GM21423 (cell line): ENCODE data around the gene OMD.
A peak's percentile ranks its signal among the peaks of the same experiment; 100 is the strongest.

Experiments
- ATAC-seq: cut with Tn5 transposase; IDR thresholded peaks from one replicate; pipeline ENCODE4 v1.9.1; 2021; ENCODE audit warnings: mild to moderate bottlenecking, moderate library complexity; ENCODE audit not compliant: unreplicated experiment

The OMD gene, protein sequence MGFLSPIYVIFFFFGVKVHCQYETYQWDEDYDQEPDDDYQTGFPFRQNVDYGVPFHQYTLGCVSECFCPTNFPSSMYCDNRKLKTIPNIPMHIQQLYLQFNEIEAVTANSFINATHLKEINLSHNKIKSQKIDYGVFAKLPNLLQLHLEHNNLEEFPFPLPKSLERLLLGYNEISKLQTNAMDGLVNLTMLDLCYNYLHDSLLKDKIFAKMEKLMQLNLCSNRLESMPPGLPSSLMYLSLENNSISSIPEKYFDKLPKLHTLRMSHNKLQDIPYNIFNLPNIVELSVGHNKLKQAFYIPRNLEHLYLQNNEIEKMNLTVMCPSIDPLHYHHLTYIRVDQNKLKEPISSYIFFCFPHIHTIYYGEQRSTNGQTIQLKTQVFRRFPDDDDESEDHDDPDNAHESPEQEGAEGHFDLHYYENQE

DNA sequence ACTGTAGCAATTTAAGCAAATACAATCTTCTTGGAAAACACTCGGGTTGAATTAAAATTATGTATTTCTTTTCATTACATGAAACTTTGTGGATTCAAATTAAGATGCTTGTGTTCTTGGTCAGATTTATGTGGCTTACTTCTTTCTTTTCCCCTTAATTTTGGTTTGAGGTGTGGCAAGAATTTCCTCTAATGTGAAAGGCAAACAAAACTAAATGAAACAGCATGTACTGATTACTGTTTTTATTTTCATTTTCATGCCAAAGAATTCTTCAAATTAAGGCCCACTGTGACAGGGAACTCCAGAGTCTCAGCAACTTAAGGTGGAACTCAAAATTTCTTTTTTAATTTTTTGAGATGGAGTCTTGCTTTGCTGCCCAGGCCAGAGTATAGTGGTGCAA, at the start of gene OMD:
Gene OMD, minus strand, starts transcription at position 132 of the 400 bp plus-strand sequence. CDS start 6,913 bp downstream, outside the sequence.
- no peak for ATAC-seq

DNA sequence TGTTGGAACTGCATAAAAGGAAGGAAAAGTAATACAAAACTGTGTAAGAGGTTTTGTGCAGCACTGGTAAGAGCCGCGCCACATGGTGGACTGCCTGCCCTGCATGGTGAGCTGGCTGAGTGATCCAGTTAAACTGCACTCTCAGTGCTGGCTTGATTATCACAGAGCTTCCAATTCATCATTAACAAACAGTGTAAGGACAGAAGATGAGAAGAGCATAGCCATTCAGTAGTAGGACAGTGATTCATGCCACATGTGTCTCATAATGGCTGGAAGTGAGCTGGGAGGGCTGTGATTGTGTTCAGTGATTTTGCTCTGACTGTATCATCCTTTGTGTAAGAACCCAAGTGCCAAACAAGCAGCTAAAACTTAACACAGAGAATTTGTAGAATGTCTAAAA, 43.9 kb upstream of the OMD start:
- no peak for ATAC-seq

DNA sequence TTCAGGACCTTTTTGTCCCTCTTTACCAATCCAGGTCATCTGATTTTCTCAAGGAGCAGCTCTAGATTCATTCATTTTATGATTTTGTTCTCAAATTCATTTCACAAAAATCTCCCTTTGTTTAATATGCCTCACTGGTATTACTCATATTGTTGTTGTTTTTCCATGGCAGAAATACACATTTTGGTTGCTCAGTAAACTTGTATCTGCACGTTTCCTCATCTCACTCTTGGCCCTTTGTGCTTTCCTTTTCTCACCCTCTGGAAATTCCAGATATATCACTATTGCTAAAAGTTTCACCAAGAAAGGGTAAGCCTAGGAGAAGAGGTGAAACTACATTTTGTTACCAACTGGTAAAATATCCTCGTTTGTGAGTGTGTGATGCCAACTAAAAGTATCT, 43.2 kb upstream of the OMD start:
- no peak for ATAC-seq

DNA sequence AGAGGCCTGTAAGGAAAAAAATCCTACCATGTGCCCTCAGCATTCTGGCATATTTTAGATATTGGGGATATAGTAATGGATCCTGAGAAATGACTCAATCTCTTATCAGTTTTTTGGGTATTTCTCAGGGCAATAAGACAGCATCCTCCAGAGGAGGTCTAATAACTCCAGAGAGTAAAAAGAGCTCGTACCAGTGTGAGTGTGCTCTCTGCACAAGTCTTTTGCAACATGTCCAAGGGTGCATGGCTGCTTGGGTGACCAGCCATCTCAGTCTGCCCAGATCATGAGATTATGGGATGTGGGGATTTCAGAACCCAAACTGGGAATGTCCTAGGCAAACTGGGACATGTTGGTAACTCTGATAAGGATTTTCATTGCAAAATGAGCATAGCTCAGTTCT, 42.8 kb upstream of the OMD start:
- no peak for ATAC-seq

DNA sequence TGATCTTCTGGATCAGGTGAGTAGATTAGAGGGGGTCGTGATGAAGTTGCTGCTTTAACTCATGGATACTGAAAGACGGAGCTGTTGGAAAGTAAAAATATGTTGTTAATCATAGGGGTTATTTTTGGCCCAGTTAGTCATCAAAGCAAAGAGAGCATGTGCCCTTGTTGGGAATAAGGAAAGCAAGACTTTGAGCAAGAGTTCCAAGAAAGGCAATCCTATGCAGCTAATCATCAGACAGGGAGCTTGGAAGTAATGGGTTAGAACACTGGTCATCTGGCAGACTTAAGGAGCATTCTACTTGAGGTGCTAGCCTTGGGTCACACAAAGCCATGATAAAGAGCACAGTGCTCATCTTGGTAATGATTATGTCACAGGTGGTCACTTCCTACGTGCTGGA, 39.7 kb upstream of the OMD start:
- ATAC-seq: no peak

DNA sequence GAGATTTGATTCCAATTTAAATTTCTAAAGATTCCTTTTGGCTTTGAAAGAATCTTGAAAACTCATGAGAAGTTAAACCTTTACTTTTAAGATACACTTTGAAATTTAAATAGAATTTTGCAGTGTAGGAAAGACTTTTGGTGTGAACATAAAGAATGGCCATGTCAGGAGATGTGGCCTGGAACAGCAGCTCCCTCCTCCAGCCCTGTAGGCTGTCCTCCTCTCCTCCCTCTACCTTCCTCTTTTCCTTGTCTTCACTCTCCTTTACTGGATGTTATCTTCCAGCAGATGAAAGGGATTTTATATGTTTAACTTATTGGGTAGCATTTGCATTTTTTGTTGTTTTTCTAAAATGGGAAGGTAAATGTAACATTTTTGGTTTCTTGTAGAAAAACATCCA, 39.1 kb upstream of the OMD start:
- no peak for ATAC-seq

DNA sequence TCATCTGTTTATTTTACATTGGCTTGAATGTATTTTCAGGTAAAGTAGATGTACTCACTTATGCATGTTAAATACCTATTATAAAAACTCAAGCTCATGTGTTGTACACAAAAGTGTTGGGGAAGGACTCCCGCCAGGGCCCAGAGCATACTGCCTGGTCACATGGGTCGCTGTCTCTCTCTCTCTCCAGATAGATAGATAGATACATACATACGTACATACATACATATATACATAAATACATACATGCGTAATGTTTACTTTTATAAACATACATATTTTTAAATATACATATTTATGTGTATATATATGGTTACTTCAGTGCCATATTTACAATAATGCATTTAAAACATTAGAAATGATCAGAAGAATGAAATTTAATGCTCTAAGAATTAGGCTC, 33.3 kb upstream of the OMD start:
- ATAC-seq: no peak

DNA sequence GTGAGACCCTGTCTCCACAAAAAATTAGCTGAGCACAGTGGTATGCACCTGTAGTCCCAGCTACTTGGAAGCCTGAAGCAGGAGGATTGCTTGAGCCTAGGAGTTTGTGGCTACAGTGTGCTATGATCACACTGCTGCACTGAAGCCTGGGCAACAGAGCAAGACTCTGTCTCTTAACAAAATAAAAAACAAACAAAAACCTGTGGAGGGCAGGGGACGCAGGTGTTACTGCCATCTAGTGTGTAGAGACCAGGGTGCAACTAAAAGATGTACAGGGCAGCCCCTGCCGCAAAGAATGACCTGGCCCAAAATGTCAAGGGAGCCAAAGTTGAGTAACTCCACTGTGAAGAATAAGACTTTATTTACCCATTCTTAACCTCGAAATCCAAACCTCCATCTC, 30.9 kb upstream of the OMD start:
- ATAC-seq: no peak

DNA sequence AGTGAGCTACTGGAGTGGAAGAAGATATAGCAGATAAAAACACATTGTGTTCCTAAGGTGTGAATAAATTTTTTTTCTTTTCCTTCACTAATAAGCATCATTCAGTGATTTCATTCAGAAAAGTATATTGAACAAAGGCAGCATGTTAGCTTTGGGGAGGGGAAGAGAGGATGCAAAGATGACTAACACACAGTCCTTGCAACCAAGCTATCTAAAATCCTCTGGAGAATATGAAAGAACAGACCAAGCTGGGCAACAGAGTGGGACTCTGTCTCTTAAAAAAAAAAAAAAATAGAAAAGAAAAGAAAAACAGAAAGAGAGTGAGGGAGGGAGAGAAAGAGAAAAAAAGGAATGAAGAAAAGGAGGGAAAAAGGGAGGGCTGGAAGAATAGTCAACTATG, 22.3 kb upstream of the OMD start:
- no peak for ATAC-seq

DNA sequence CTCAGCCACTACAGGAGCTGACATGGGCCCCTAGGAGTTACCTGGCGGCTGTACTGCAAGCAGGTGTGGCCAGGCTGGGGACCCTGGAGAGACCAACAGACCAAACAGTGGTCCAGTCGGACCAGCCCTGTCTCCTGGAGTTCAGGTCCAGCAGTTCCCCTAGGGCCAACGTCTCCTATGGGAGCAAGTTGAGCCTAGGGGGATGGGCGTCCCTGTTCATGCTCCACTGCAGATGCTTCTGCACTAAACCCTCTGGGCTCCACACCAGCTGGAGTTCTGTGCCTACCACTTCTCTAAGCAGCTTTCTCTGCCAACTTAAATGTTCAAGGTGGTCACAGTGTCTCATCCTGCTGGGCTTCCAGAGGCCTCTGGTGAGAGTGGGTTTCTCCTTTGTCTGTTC, 20.6 kb upstream of the OMD start:
- no peak for ATAC-seq

DNA sequence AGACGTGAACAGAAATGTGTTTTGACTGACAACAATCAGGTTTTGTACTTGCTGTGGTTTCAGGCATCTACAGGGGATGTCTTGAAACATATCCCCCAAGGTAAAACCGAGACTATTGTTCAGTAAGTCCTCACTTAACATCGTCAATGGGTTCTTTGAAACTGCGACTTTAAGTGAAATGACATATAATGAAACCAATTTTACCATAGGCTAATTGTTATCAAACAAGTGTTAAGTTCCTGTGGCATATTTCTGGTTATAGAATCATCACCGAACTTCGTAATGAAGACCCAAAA, 16.4 kb upstream of the OMD start:
- ATAC-seq: peak; percentile 51

DNA sequence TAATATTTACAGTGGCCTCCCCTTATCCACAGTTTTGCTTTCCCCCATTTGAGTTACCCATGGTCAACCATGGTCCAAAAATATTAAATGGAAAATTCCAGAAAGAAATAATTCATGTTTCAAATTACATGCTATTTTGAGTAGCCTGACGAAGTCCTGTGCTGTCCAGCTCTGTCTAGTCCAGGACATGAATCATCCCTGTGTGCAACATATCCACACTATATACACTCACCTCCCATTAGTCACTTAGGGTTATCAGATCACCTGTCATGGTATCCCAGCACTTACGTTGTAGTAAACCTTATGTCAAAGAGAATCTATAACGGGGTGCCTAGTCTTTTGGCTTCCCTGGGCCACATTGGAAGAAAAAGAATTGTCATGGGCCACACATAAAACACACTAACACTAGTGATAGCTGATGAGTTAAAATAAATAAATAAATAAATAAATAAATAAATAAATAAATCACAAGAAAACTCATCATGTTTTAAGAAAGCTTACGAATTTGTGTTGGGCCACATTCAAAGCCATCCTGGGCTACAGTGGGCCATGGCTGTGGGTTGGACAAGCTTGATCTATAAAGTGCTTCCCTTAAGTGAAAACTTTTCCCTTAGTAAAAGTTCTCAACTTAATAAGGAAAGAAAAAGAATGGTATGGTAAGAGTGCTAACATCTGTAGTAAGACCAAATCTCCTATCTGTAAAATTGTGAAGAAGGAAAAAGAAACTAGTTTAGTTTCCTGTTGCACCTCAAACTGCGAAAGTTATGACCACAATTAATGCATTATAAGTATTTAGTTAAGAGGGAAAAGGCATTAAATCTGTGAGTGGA, 15.9 kb upstream of the OMD start:
- no peak for ATAC-seq

DNA sequence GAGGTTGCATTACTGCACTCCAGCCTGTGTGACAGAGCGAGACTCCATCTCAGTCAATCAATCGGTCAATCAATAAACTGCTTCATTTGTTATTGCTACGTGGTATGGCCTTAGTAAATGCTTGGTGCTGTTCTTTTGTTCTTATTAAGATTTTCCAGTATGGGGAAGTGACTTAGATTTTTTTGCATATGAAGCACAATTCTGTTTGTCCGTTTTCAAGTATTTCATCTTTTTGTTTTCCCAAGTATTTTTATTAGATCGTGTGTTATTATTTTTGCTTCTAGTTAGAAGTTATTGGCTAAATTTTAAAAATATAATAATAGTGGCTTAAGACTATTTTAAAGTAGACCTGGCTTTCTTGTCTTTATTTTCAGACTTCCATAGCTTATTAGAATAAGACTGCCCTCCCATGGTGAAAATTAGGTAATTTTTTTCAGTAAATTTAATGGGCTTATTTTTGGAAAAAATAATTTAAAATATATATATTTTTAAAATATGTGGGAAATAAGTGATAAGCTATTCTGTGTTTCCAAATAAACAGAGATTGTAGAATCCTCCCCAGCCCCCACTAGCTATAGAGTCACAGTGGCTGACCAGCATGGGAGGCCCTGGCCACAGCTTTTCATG, 14.7 kb upstream of the OMD start:
- ATAC-seq: no peak

DNA sequence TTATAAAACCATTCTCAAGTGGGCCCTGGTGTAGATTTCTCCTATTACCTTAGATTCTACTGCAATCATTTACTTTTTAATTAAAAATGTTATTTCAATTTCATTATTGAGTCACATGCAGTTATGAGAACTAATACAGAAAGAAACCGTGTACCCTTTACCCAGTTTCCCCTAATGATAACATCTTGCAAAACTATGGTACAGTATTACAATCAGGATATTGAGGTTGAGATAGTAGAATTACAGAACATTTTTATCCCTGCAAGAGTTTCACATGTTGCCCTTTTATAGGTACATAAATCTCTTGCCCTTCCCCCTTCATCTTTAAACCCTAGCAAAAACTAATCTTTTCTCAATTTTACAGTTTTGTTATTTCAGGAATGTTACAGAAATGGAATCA, 11.0 kb upstream of the OMD start:
- ATAC-seq: no peak

DNA sequence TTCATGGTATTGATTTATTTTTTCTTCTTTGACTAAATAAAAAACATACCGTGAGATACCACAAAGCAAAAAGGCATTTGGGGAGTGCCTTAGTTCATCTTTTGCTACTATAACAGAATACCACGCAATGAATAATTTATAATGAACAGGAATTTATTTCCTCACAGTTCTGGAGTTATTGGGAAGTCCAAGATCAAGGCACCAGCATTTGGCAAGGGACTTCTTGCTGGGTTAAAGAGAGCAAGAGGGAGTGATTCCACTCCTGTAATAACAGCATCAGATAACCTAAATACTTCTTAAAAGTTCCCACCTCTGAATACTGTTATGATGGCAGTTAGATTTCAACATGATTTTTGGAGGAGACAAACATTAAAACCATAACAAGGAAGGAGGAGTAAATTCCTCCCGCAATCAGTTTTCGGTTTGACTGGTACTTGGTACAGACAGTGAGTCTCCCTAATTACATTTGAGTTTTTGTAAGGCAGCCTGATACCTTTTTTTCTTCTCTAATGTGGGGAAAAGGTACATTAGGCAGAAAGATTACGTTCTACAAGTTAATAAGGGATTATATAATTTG, 8.8 kb upstream of the OMD start:
- ATAC-seq: no peak

DNA sequence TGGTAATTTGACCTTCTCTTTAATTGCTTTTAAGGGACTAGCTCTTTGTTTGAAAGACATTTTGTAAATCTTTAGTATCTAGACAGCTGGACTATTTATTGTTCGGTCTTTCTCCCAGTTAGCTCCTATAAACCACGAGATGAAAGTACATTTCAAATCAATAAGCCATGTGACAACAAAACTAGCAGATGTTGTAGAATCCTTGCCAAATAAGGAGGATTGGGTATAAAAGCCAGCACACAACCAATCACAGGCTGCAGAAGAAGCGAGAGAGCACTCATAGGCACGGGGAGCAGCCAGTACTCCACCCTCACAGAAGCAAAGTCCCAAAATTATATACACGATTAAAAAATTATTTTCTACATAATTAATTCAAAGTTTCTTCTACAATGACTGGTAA, 8.1 kb upstream of the OMD start:
- no peak for ATAC-seq

DNA sequence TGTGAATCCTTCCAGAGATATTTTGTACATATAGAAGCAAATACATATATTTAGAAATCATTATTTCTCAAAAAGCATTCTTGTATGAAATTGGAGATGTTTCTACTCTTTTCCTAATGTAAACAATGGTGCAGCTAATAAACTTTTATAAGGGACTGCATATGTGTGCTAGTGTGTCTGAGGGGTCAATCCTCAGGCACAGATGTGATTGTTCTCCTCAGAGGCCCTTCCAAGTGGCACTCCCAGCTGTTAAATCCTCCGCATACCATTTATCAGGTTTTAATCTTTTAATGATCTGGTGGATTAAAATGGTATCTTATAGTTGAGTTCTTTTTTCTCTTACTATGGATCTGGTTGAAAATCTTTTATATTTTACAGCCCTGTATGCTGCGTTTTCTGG, 5.6 kb upstream of the OMD start:
- ATAC-seq: no peak

DNA sequence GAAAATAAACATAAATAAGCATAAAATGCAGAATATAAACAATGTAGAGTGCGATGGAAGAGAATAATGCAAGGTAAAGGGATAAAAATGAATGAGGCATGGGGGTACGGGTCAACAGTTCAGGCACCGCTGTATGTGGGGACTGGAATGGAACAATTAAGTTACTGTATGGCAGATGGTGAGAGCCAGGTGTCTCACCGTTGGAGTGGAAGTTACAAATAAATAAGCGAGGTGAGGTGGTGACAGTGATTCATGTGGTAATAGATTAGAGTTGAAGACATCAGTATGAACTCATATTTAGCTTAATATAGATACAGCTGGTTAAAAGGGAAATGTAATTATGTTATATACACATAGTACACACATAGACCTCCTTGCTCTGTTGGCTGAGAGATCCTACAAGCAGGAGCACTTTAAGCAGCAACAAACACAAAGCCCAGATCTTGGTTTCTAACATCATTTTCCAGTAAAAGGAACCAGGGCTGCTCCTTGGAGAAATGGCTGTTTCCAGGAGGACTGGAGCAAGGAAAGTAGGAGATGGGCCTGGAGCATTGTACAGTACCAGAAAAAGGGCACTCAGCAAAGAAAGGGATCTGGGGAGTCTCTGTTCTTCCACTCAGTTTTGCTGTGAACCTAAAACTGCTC, 2.4 kb upstream of the OMD start:
- no peak for ATAC-seq

DNA sequence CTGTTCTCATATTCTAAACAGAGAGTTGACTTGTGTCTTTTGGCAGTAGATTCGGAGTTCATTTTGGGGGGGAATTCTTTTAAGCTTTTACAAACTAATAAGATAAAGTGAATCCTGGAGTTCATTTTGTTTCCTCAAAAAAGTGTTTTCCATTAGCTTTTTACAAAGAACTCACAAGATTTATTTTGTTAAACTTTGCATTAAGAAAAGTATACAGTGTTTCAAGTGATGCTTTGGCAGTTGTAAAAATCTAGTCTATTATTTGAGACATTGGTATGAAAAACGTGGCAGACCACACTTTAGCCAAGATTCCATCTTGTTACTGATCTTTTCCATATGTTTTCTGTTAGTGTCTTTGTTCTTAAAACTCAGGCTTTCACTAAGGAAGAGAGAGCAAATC, 1.2 kb upstream of the OMD start:
- ATAC-seq: no peak

DNA sequence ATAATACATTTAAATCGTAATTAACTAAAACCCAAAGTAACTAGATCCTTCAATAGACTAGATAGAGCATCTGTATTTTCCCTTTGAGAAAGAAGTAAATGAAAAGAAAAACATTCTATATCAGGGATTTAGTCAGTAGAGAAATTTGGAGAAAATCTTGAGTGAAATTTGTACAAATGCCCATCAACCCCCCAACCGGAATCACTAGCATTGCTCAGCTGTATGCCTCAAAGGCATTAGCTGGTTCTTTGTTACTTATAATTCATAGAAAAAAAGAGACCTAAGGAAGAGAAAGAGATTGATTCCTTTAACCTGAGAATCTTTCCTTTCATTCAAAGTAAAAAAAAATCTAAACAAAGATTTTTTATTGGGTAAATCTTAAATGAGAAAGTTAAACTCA, 659 bp downstream of the OMD start:
- no peak for ATAC-seq

DNA sequence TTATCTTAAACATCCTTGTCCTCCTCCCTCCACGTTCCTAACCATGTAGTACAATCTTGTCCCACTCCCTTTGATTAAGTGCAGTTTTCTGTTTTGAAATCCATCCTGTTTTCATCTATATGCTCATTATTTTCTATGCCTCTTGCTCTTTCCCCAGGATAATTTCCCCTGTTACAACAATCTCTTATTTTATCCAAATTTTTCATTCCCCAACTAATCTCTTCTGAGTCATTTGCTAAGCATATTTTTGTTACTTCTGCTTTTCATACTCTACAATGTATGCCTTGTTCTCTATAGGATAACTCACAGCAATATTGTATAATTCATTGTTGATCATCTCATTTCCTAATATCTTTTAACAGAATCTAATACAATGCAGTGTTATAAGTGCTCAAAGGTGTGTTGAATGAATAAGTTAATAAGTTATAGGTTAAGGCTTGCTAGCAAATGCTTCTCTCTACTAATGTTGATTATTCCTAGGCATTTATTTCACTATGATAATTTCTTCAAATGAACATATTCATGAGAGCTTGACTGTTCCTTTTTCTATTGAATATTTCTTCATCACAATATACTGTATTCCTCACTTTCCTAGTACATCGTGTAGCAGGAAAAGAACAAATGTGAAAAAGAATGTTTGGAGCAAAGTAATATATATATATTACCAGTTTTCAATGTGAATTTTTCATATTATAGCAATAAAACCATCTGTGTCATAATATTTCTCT, 1.5 kb downstream of the OMD start:
- ATAC-seq: no peak
